ENCODE results near the gene CNN2. TPM values are rescaled to one million over a fixed set of nuclear protein-coding genes. Genes with fewer than 3 reads are reported as not detected.
A peak's percentile ranks its signal among the peaks of the same experiment; 100 is the strongest.

CNN2 gene
- total and polyA plus RNA-seq, 2 of the 4 experiments (the other 2 are of a cell fraction) = 272 to 395 TPM

- Histone ChIP-seq H4K5ac (ENCODE audit: low read depth, low read length) (no peak overlapping the region), H3K9me3 (ENCODE audit: control insufficient read depth, insufficient read depth, low read length) (no peaks in the 10 kb centered on the region), H3K4me2 (ENCODE audit: low read depth, low read length) (peak overlapping the region; percentile 80), H4K91ac (ENCODE audit: insufficient read depth, low read depth, low read length) (no peak overlapping the region), H3K56ac (ENCODE audit: extremely low read depth, insufficient read depth, low read length) (no peak overlapping the region), H4K8ac (ENCODE audit: low read depth in 2 of 2, low read length in 2 of 2) (no peak overlapping the region), H4K20me1 (ENCODE audit: insufficient read depth, low read length) (peaks cover 10% of the 10 kb centered on the region; the same call in 1 of the 2 replicates), H3K9ac (ENCODE audit: low read depth, low read length) (no peak overlapping the region), H3K4me3 (ENCODE audit: insufficient read depth, low read depth, low read length) (peak overlapping the region; percentile 15; the same call in 1 of the 2 replicates), H2AFZ (replicated peaks; ENCODE audit: low read length, poor library complexity) (peak overlapping the region; percentile 87), H3K4me1 (ENCODE audit: control insufficient read depth, insufficient read depth, low read length) (no peaks in the 10 kb centered on the region), H3K79me1 (ENCODE audit: low read depth in 1 of 2, low read length in 2 of 2) (no peaks in the 10 kb centered on the region; a peak in 1 of 4 replicates), H2BK120ac (ENCODE audit: low read depth, low read length) (no peak overlapping the region), H2BK15ac (ENCODE audit: low read depth, low read length) (no peak overlapping the region; the same call in 2 of the 3 replicates), H3K36me3 (ENCODE audit: control insufficient read depth, insufficient read depth, low read length) (peaks cover 4% of the 10 kb centered on the region; the same call in 1 of the 2 replicates), H2AK9ac (replicated peaks; ENCODE audit: low read depth, low read length, poor library complexity) (no peak overlapping the region), H3K27me3 (ENCODE audit: control insufficient read depth, insufficient read depth, low read length) (no peaks in the 10 kb centered on the region), H2AK5ac (ENCODE audit: low read depth, low read length) (no peak overlapping the region), H3K27ac (ENCODE audit: insufficient read depth, low read length) (no peak overlapping the region), H3K23ac (ENCODE audit: low read depth, low read length) (no peak overlapping the region), H3K18ac (ENCODE audit: low read depth, low read length) (no peak overlapping the region), H3K14ac (replicated peaks; ENCODE audit: low read depth, low read length) (no peak overlapping the region), H3K9me1 (ENCODE audit: insufficient read depth, low read length) (no peaks in the 10 kb centered on the region), H2BK5ac (ENCODE audit: low read depth, low read length, poor library complexity, severe bottlenecking) (no peak overlapping the region), H3K4ac (ENCODE audit: low read depth, low read length) (no peak overlapping the region), H2BK20ac (ENCODE audit: low read depth, low read length) (no peak overlapping the region)
- ChIA-PET CTCF (no interaction called here), POLR2A (ENCODE audit: unreplicated experiment) (interaction anchor here (0.6 kb wide), 1 partner anchor 78 kb away, joined by 7 read pairs; no protein-coding TSS in a partner anchor)
- dilution Hi-C loops (cut with HindIII; ENCODE audit: low sequenced_read_pairs, unreplicated experiment) = no loop called here
- peak; percentile 71 for ATAC-seq (ENCODE audit: low read depth)
- TF ChIP-seq BHLHE40 (IDR thresholded peaks at IDR 0.05; ENCODE audit: low read depth, low read length) = no peak
- no peak for TF ChIP-seq ELK1 (IDR thresholded peaks at IDR 0.05; ENCODE audit: borderline replicate concordance, low read depth, low read length)
- TF ChIP-seq NFE2L2 (IDR thresholded peaks at IDR 0.05; ENCODE audit: low read depth, low read length) = no peak
- no peak for TF ChIP-seq SMC3 (IDR thresholded peaks at IDR 0.05; ENCODE audit: low read depth, low read length)
- no peak for TF ChIP-seq CHD1 (IDR thresholded peaks at IDR 0.05; ENCODE audit: low read depth, low read length)
- TF ChIP-seq MAZ (IDR thresholded peaks at IDR 0.05; ENCODE audit: borderline replicate concordance, low read depth, low read length) = no peak
- TF ChIP-seq CTCF (conservative IDR thresholded peaks at IDR 0.05; ENCODE audit: low read depth, low read length) = no peak
- intact Hi-C loops (cut with micrococcal nuclease) = no loop called here
- no peak for DNase-seq
- no TSS peak for BruUV-seq (replicated peaks)
- in situ Hi-C loops (cut with MboI; ENCODE audit: low sequenced_read_pairs) = no loop called here
- 28% methylated on average over 24 of the region's 51 CpGs; no CpG with 5 or more reads in 1 of the 2 experiments for WGBS, 2 experiments (ENCODE audit: extremely low coverage in 2 of 2, insufficient read length in 1 of 2)
These were observed 55.9 kb downstream of the CNN2 start for GRCh38 chr19:1082165-1082927.
